ENCODE measurements around the gene GIGYF2. TPM values are rescaled to one million over a fixed set of nuclear protein-coding genes. Genes with fewer than 3 reads are reported as not detected.

GIGYF2 gene
- total RNA-seq, 1 experiment from 2014 or later: 60.6 TPM

- peak overlapping the region; percentile 26 to 31 for H3K4me3 ChIP-seq (replicated peaks in 1 of 2; ENCODE audit: low read depth in 1 of 2, low read length in 2 of 2)
Measured at GRCh38 chr2:232901736-232902578, 204.8 kb downstream of the GIGYF2 start.

More at GRCh38 chr2:232901736-232902578, 204.8 kb downstream of the GIGYF2 start:
- H2AFZ ChIP-seq (ENCODE audit: low read depth, low read length, poor library complexity, severe bottlenecking): no peak overlapping the region
- intact Hi-C loops (cut with micrococcal nuclease): loop anchor here (5.0 kb wide), 1 partner anchor 125 kb away; no protein-coding TSS in a partner anchor
- ChIA-PET RAD21 (ENCODE audit: low non-redundant PET in 1 of 2, low total read pairs in 2 of 2, uncharacterized antibody in 2 of 2, unreplicated experiment in 2 of 2) (interaction anchor here in 1 of 2 experiments (1.0 kb wide), 1 partner anchor 127 kb away, joined by 3 read pairs; no protein-coding TSS in a partner anchor), CTCF (no interaction called here), POLR2A (interaction anchor here (1.0 to 1.7 kb wide), 4 partner anchors 9 to 127 kb away, joined by 4 to 10 read pairs (median 6); no protein-coding TSS in a partner anchor)
- peak overlapping the region; percentile 77 for H3K27ac ChIP-seq (ENCODE audit: low read depth, low read length)
- H3K4me2 ChIP-seq (ENCODE audit: low read length): peak overlapping the region; percentile 82
- DNase-seq (ENCODE audit: low read depth, low spot score) (peak; percentile 83), ATAC-seq (peak; percentile 95)
- no peaks in the 10 kb centered on the region for H3K27me3 ChIP-seq (ENCODE audit: insufficient read depth, low read length)
- H4K20me1 ChIP-seq (ENCODE audit: insufficient read depth): no peaks in the 10 kb centered on the region
- no peaks in the 10 kb centered on the region for H3K9me2 ChIP-seq (ENCODE audit: insufficient read depth)
- H3K79me2 ChIP-seq (ENCODE audit: insufficient read depth, low read length): no peaks in the 10 kb centered on the region
- no peaks in the 10 kb centered on the region for H3K36me3 ChIP-seq (ENCODE audit: control insufficient read depth in 1 of 2, insufficient read depth in 2 of 2, low read length in 2 of 2)
- H3K9ac ChIP-seq (ENCODE audit: low read length): peak overlapping the region; percentile 59
- H3K9me3 ChIP-seq (ENCODE audit: control insufficient read depth in 1 of 2, insufficient read depth in 1 of 2, low read depth in 1 of 2, low read length in 2 of 2): no peaks in the 10 kb centered on the region
- peak; percentile 98 for TF ChIP-seq FOSL1 (IDR thresholded peaks at IDR 0.05; ENCODE audit: low read depth)
- peak; percentile 91 for TF ChIP-seq TCF7L2 (IDR thresholded peaks at IDR 0.05; ENCODE audit: borderline replicate concordance, extremely low read depth, insufficient read depth, insufficient read length)
- TF ChIP-seq ZNF274 (IDR thresholded peaks at IDR 0.05; ENCODE audit: low read depth, low read length): no peak
- TF ChIP-seq MAX (IDR thresholded peaks at IDR 0.05): peak; percentile 65
- no peak for TF ChIP-seq EZH2 (IDR thresholded peaks at IDR 0.05)
- TF ChIP-seq SRF (IDR thresholded peaks at IDR 0.05; ENCODE audit: low read depth): peak; percentile 89
- peak; percentile 94 for TF ChIP-seq SP1 (IDR thresholded peaks at IDR 0.05; ENCODE audit: low read depth)
- TF ChIP-seq JUND (IDR thresholded peaks at IDR 0.05): peak; percentile 98
- peak; percentile 55; the same call in 1 of the 2 replicates for TF ChIP-seq ZFX (IDR thresholded peaks at IDR 0.05)
- TF ChIP-seq EGR1 (IDR thresholded peaks at IDR 0.05; ENCODE audit: low read depth): no peak
- TF ChIP-seq POLR2AphosphoS5 (IDR thresholded peaks at IDR 0.05; ENCODE audit: low read depth, low read length): peak; percentile 73
- TF ChIP-seq EZH2phosphoT487 (IDR thresholded peaks at IDR 0.05; ENCODE audit: borderline replicate concordance): no peak
- TF ChIP-seq CBX3 (IDR thresholded peaks at IDR 0.05; ENCODE audit: low read depth): peak; percentile 87
- no peak for TF ChIP-seq POLR2A (IDR thresholded peaks at IDR 0.05; ENCODE audit: borderline replicate concordance, extremely low read depth, insufficient read depth, insufficient read length)
- TF ChIP-seq RAD21 (IDR thresholded peaks at IDR 0.05; ENCODE audit: low read depth): peak; percentile 42; the same call in 1 of the 2 replicates
- peak; percentile 64 for TF ChIP-seq ZBTB33 (IDR thresholded peaks at IDR 0.05; ENCODE audit: extremely low read depth, insufficient replicate concordance, low read length)
- TF ChIP-seq YY1 (IDR thresholded peaks at IDR 0.05; ENCODE audit: extremely low read depth, insufficient replicate concordance, low read depth, low read length): peak; percentile 63
- BruUV-seq (replicated peaks): no TSS peak
- peaks cover 16 to 34% of the 10 kb centered on the region in 2 experiments for H3K4me1 ChIP-seq (ENCODE audit: control insufficient read depth in 1 of 2, insufficient read depth in 2 of 2, low read length in 2 of 2)

All from HCT116 (cell line).